Pancreas (tissue), 10 donors: ENCODE data around the gene MYO5C. TPM values are rescaled to one million over a fixed set of nuclear protein-coding genes. Genes with fewer than 3 reads are reported as not detected.

ENCODE experiments used
- ATAC-seq, 4 donors: fragments of 200-7000 bp; cut with Tn5 transposase; one replicate each; pipeline versions ENCODE4 v1.8.0 to v1.9.1; 2020; ENCODE audit warnings: mild to moderate bottlenecking in 4 of 4, moderate library complexity in 4 of 4
- DNase-seq, 6 donors: peaks; one replicate each; pipeline ENCODE4 v3.0.0-alpha.2; 2020
- FAIRE-seq: peaks from 2 replicates; lab custom pipeline; 2012; peaks lifted over from hg19 to GRCh38; lab: Jason Lieb, UNC
- H3K27ac ChIP-seq, 4 donors: fragments of 200-600 bp; sonication (generic); 1 replicate in 3 of 4; 2 replicates in 1 of 4; pipeline versions ENCODE4 v1.5.0 to v1.8.0; 2020
- H3K27me3 ChIP-seq, 4 donors: fragments of 200-600 bp; one replicate each; pipeline ENCODE4 v1.8.0; 2021
- H3K36me3 ChIP-seq, 3 donors: fragments of 200-600 bp; sonication (generic) in 1 of 3; one replicate each; pipeline versions ENCODE4 v1.5.0 to v1.8.0; 2020 to 2021
- H3K4me1 ChIP-seq, 3 donors: fragments of 200-600 bp; one replicate each; pipeline ENCODE4 v1.8.0; 2021
- H3K4me3 ChIP-seq, 4 donors: fragments of 200-600 bp; sonication (generic) in 2 of 4; one replicate each; pipeline versions ENCODE4 v1.5.0 to v1.8.0; 2020 to 2021
- H3K9me3 ChIP-seq, 4 donors: fragments of 200-600 bp; one replicate each; pipeline ENCODE4 v1.8.0; 2021
- CTCF ChIP-seq, 4 donors: fragments of 200-600 bp; sonication (generic) in 3 of 4; IDR thresholded peaks; one replicate each; pipeline versions ENCODE4 v1.5.0 to v1.8.0; 2021; ENCODE audit warnings: antibody characterized with exemption in 4 of 4
- WGBS, 2 donors: extraction: QIAGEN DNeasy Blood & Tissue Kit; methylation state at CpG; one replicate each; pipeline ENCODE4 v1.1.7; 2013; 5-methylcytosine and 5-hydroxymethylcytosine counted together
- intact Hi-C, 3 donors: fragments of 100-400 bp; cut with DNase I; formaldehyde crosslinking; loops; one replicate each; pipeline versions ENCODE4 v1.11.1 to v1.14.2; 2022
- polyA plus RNA-seq, 2 donors: library from polyadenylated mRNA; stranded (reverse); fragments of 200-250 nt; gene quantifications; one replicate each; pipeline ENCODE4 v1.2.3, GENCODE V29; 2013
- total RNA-seq, 6 donors: library from RNA; stranded (reverse); fragmentation: NEBNext Ultra II Directional in 4 of 6; extraction: Animal tissue kit (Norgen Biotek cat#: 25700) in 4 of 6; gene quantifications; one replicate each; pipeline versions ENCODE4 v1.2.1 to v1.2.4, GENCODE V29; 2021 to 2023
- donor health status: healthy with polysubstance abuse.
- donor health status: DM: no; HTN: no; CAD: no; lungs with moderate emphysema.
- donor health status: DM: no; HTN: no; CAD: no.
- donor health status: control.
- donor health status: control.
- donor health status: Bipolar disorder and iron deficiency.
- donor health status: DM: yes; HTN: yes; CAD: no.
- donor health status: DM: no; HTN: no; CAD: no.
- donor health status: DM: no; HTN: no; CAD: no.
- donor health status: DM: yes; HTN: yes; CAD: no.

The MYO5C gene
- total and polyA plus RNA-seq, 8 donors = 12.7 to 52.7 (median 39.2) TPM

DNA sequence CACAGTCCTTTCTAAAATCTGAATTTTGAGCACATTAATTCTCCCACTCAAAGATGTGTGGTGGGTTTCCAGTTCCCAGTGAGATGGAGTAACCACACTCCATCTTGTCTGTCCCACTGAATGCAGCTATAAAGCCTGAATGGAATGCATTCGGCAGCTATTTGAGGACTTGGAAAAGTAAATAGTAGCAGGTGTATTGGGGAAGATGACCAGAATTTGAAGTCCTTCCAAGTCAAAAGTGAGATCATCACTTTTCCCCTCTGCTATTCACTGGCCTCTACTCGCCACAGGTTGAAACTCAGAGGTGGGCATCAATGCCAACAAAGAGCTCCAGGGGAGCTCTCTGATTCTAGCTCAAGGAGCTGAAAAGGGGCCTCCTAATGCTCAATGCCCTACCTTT lies 96.3 kb downstream of the MYO5C start:
- no peaks in the 10 kb centered on the region for H3K4me1 ChIP-seq
- H3K9me3 ChIP-seq = no peaks in the 10 kb centered on the region
- intact Hi-C loops = no loop called here
- ATAC-seq (peak in 1 of 4 donors; percentile 9), DNase-seq (no peak), FAIRE-seq (no peak)
- no peaks in the 10 kb centered on the region for H3K27me3 ChIP-seq
- 57 to 60% methylated on average over 2 of the region's 2 CpGs for WGBS, 2 donors
- no peak overlapping the region for H3K27ac ChIP-seq
- no peak overlapping the region for H3K4me3 ChIP-seq
- no peak for TF ChIP-seq CTCF (IDR thresholded peaks at IDR 0.05)
- H3K36me3 ChIP-seq = peaks cover 0 to 40% (median 7%) of the 10 kb centered on the region in 3 donors

GRCh38 chr15:52196891-52197290 lies 98.7 kb downstream of the MYO5C start:
- intact Hi-C loops = no loop called here
- no peaks in the 10 kb centered on the region for H3K27me3 ChIP-seq
- H3K4me1 ChIP-seq = no peaks in the 10 kb centered on the region
- no peak for ATAC-seq
- no peak for FAIRE-seq
- 74 to 75% methylated on average over 3 of the region's 3 CpGs for WGBS, 2 donors
- no peak for DNase-seq
- peaks cover 0 to 40% (median 0%) of the 10 kb centered on the region in 3 donors for H3K36me3 ChIP-seq
- no peaks in the 10 kb centered on the region for H3K9me3 ChIP-seq
- no peak overlapping the region for H3K4me3 ChIP-seq
- no peak for TF ChIP-seq CTCF (IDR thresholded peaks at IDR 0.05)
- H3K27ac ChIP-seq = no peak overlapping the region

GRCh38 chr15:52193791-52194190 lies 101.8 kb downstream of the MYO5C start:
- Histone ChIP-seq H3K4me3 (no peak overlapping the region), H3K9me3 (no peaks in the 10 kb centered on the region), H3K4me1 (no peaks in the 10 kb centered on the region), H3K27ac (no peak overlapping the region), H3K27me3 (no peaks in the 10 kb centered on the region), H3K36me3 (peaks cover 0 to 35% (median 0%) of the 10 kb centered on the region in 3 donors)
- FAIRE-seq = no peak
- DNase-seq = no peak
- no peak for TF ChIP-seq CTCF (IDR thresholded peaks at IDR 0.05)
- intact Hi-C loops = no loop called here
- ATAC-seq = no peak
- 75 to 86% methylated on average over 1 of the region's 1 CpG for WGBS, 2 donors

GRCh38 chr15:52193321-52193720 lies 102.3 kb downstream of the MYO5C start:
- TF ChIP-seq CTCF (IDR thresholded peaks at IDR 0.05) = no peak
- no peak for FAIRE-seq
- intact Hi-C loops = no loop called here
- Histone ChIP-seq H3K4me3 (no peak overlapping the region), H3K9me3 (no peaks in the 10 kb centered on the region), H3K36me3 (peaks cover 0 to 34% (median 0%) of the 10 kb centered on the region in 3 donors), H3K4me1 (no peaks in the 10 kb centered on the region), H3K27ac (no peak overlapping the region), H3K27me3 (no peaks in the 10 kb centered on the region)
- no peak for DNase-seq
- no peak for ATAC-seq
- 84 to 88% methylated on average over 4 of the region's 4 CpGs for WGBS, 2 donors

DNA sequence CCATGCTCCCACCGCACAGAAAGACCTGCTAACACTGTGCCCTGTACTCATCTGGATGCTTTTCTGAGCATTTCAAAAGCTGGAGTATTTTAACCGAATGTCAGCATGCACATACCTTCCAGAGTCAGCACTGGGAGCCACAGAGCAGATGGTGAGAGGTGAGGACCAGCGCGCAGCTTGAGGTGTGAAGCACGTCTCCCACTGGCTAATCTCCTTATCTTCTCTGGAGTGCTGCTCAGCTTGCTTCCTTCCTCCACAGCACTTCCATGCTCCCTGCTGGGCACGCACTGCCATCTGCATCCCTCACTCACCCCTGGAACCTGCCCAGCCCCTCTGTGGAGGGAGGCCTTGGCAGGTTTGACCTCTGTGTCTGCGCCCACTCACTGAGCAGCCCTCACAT lies 104.4 kb downstream of the MYO5C start, which contains the start of gene GNB5:
TSS of gene GNB5 (minus strand) at position 186 of the 400 bp plus-strand sequence. CDS start 6,716 bp downstream, outside the sequence.
- Histone ChIP-seq H3K27me3 (no peaks in the 10 kb centered on the region), H3K27ac (no peak within 1 kb of the TSS), H3K4me1 (peaks cover 4 to 15% (median 9%) of the 10 kb centered on the region in 3 donors), H3K4me3 (no peak within 1 kb of the TSS), H3K9me3 (no peaks in the 10 kb centered on the region), H3K36me3 (peaks cover 0 to 24% (median 0%) of the 10 kb centered on the region in 3 donors)
- ATAC-seq = peak in 1 of 4 donors; percentile 14
- no peak for DNase-seq
- no peak for FAIRE-seq
- 88 to 92% methylated on average over 7 of the region's 7 CpGs for WGBS, 2 donors
- intact Hi-C loops = no loop called here
- no peak for TF ChIP-seq CTCF (IDR thresholded peaks at IDR 0.05)
